GM21723 (cell line): ENCODE results near the gene ZNHIT1.
"Not testable (repeated sequence)": the region's sequence is repeated elsewhere in the genome, so short reads cannot be mapped to it uniquely, and the experiment has no call there.

ENCODE experiments used
- ATAC-seq: cut with Tn5 transposase; IDR thresholded peaks from one replicate; pipeline ENCODE4 v1.9.1; 2021; ENCODE audit warnings: mild to moderate bottlenecking, moderate library complexity; ENCODE audit not compliant: unreplicated experiment

Gene ZNHIT1

DNA sequence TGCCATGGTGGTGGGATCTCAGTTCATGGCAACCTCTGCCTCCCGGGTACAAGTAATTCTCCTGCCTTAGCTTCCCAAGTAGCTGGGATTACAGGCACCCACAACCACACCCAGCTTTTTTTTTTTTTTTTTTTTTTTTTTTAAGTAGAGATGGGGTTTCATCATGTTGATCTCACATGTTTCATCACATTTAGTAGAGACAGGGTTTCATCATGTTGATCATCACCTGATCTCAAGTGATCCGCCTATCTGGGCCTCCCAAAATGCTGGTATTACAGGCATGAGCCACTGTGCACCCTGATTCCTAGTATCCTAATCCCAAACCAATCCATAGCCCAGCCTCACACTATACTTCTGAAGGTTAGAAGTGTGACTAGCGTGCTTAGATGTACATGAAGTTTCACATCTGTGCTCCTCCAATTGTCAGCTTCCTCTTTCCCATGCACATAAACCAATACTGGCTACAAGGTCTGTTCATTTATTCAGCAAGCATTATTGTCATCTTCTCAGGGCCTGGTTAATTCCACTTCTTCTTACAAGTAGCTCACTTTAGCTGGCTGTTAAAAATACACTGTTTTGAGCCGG is 31.0 kb upstream of the ZNHIT1 start:
- no peak for ATAC-seq

GRCh38 chr7:101189109-101189508 is 28.9 kb upstream of the ZNHIT1 start:
- ATAC-seq, result no peak

DNA sequence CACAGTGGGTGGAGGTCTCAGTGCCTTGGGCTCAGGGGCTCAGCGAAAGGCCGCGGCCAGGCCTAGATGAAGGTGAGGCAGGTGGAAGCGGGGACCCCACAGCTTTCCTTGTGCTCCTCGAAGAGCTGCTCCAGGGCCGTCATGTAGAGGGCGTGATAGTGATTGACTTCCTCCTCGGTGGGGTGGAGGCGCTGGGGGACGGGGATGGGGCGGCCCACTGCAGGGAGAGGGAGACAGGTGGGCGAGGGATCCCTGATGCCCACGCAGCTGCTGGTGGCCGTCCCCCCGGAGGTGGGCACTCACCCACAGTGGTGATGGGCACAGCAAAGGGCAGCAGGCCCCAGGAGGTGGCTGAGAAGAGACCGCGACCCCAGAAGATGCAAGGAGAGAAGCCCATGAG is 22.1 kb upstream of the ZNHIT1 start:
- ATAC-seq, result no peak

DNA sequence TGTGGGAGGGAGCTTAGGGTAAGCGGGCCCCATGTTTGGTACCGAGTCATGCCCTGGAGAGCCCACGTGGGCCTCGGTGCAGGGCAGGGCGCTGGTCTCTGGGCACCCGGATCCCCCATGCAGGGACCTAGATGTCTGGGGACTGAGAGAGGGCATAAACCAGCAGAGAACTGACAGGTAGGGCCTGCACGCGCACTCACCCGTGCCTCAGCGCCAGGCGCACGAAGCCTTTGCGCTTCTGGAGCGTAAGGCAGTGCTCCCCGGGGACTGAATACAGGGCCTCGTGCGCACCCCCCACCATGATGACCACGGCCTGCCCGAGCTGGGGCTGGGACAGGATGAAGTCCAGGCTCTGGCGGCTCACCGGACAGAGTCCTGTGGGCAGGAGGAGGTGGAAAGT is 20.0 kb upstream of the ZNHIT1 start:
- no peak for ATAC-seq

GRCh38 chr7:101198476-101198875 is 19.5 kb upstream of the ZNHIT1 start:
- no peak for ATAC-seq

DNA sequence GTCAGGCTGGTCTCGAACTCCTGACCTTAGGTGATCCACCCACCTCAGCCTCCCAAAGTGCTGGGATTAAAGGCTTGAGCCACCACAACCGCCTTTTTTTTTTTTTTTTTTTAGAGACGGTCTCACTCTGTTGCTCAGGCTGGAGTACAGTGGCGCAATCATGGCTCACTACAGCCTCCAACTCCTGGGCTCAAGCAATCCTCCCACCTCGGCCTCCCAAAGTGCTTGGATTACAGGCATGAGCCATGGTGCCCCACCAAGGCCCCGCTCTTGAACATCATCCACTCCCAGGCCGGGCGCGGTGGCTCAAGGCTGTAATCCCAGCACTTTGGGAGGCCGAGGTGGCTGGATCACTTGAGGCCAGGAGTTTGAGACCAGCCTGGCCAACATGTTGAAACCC is 18.4 kb upstream of the ZNHIT1 start:
- ATAC-seq, result not testable (repeated sequence)

DNA sequence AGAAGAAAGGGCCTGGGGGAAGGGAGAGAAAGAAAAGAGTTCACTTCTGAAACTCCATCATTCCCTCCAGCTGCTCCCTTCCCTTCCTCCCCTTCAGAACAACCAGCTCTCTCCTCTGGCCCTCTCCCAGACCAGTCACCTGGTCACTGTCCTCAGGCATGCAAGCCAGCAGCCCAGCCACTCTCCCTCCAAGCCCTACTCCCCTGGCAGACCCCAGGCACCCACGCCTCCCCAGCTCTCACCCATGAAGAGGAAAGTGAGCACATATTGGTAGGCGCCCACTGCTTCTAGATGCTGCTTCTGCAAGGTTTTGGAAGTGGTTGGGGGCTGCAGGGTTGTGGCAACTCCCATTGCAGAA is 17.5 kb upstream of the ZNHIT1 start:
- ATAC-seq, result no peak

DNA sequence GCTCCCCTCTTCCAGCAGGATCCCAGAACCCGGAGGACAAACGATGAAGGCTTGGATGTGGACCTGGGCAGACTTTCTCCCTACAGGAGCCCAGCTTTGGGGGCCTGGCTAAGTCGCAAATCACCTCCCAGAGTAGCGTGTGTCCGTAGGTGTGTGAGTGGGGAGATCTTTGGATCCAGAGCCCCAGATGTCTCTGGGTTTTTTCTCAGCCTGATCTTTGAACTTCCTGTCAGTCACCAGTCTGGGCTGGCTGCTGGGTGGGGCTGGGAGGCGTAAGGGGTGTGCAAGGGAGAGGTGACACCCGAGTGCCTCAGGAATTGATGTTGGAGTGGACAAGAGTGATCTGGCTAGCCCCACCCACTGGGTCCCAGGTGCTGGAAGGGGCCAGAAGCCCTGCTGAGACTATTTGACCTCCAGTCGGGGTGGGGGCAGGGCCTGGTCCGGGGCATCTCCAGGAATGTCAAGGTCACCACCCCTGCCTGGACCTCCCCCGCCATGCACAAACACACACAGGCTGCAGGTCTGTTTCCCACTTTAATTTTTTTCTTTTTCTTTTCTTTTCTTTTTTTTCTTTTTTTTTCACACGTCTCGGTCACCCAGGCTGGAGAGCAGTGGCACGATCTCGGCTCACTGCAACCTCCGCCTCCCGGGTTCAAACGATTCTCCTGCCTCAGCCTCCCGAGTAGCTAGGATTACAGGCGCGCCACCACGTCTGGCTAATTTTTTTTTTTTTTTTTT is 16.9 kb upstream of the ZNHIT1 start, which contains the start of gene MOGAT3:
MOGAT3 (minus strand) TSS at position 175 of the 738 bp plus-strand sequence. CDS start 182 bp downstream, outside the sequence.
- no peak for ATAC-seq

GRCh38 chr7:101201695-101202602 is 16.0 kb upstream of the ZNHIT1 start:
- no peak for ATAC-seq

DNA sequence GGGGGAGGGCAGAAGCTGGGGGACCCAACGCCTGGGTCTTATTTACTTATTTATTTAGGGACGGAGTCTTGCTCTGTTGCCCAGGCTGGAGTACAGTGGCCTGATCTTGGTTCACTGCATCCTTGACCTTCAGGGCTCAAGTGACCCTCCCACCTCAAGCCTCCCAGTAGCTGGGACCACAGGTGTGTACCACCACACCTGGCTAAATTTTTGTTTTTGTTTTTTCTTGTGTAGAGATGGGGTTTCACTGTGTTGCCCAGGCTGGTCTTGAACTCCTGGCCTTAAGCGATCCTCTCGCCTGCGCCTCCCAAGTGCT is 15.4 kb upstream of the ZNHIT1 start:
- ATAC-seq, result no peak

DNA sequence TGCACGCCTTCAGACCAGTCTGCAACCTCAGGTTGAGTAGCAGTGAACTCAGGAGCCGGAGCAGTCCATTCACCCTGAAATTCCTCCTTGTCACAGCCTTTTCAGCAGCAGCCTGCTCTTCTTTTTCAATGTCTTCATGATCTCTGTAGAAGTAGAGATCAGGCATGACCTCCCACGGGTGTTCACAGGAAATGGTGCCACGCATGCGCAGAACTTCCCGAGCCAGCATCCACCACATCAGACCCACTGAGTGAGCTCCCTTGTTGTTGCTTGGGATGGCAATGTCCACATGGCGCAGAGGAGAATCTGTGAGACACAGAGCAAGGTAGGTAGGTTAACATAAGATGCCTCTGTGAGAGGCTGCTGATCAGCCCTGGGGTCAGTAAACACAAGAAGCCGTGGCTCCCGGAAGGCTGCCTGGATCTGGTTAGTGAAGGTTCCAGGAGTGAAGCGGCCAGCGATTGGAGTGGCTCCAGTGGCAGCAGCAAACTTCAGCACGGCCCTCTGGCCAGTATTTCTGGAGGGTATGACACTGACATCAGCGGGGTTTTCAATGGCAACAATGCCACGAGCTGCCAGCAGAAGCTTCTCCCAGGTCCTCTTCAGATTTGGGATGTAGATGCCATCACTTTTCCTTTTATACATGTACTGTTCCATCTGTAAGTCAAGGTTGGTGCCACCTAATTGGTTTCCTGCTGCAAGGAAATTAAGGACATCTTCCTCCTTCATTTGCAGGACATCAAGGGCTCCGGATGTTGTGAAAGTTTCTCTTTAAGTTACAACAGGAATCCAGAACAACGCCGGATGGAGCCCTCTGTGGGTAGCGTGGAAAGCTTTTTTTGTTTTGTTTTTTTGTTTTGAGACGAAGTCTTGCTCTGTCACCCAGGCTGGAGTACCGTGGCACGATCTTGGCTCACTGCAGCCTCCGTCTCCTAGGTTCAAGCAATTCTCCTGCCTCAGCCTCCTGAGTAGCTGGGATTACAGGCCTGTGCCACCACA is 13.9 kb upstream of the ZNHIT1 start:
- ATAC-seq, result not testable (repeated sequence)

DNA sequence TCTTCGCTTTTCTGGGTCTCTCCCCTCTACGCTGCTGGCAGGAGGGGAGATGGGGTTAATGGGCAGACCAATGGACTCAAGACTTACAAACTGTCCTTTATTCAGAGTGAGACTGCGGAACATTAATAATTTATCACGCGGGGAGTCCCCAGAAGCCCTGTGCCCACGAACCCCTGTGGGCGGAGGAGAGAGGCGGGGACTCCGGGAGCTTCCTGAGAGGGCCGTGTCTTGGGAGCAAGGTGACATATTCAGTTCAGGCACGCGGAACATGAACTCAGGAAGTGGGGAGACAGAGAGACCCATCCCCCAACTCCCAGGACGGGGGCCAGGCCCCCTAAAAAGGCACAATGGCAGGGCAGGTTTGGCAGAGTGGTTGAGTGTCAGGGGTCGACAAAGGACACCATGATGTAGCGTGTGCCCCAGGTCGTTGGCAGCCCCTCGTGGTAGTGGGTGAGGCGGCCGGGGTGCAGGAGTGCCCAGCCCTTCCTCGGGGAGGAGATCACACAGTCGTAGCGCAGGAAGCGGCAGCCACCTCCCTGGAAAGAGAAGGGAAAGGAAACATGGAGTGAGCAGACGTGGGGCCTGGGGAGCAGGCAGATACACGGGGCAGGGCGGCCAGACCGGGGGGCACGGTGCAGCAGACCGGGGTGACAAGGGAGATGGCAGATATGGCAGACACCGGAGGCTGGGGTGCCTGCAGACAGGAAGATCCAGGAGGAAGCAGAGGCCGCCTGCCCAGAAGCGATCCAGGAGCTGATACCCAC is 11.9 kb upstream of the ZNHIT1 start:
- no peak for ATAC-seq

DNA sequence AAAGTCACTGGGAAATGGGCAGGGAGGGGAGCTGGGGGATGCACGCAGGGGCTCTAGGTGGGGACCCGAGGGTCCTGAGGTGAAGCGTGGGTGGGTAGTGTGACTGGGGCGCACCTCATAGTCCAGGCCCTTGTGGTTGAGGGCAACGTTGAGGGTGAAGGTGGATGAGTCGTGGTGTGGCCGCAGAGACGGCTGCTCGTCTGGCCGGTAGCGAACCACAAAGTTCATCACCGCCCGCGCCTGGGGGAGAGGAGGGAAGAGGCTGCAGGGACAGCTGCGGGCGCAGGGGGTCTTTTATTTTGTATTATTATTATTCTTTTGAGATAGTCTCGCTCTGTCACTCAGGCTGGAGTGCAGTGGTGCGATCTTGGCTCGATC is 11.3 kb upstream of the ZNHIT1 start:
- ATAC-seq, result no peak

DNA sequence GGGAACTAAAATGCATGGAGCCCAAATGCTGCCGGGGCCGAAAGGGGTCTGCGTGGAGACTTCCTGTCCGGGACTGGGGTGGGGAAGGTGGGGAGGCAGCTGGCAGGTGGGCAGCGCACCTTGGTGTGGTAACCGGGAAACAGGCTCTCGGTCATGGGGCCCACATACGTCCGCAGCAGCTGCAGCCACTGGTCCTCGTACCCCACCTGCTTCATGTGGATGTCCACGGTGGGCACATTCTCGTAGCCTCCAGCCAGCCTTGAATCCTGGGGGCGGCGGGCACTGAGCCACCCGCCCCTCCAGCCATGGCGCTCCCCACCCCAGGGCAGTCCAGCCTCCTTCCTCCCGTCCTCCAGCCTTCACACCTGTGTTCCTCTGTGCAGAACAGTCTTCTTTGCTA is 10.5 kb upstream of the ZNHIT1 start:
- ATAC-seq, result no peak

GRCh38 chr7:101208794-101209193 is 9.2 kb upstream of the ZNHIT1 start:
- ATAC-seq, result no peak

DNA sequence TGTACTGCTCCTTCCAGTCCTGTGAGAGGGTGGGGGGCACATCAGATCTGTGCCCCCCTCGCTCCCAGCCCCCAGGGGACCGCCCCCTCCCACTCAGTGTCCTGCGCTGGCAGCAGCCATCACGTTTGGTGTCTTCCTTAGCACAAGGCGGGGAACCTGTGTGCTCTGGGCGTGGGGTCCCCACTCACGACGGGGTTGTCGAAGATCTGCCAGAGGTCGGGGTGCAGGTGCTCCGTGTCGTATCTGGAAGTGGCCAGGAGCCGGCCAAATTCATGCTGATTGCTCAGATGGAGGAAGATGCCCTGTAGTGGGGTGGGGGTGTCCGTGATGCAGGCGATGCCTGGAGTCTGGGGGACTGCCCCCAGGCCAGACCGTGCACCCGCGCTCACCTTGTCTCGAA is 7.8 kb upstream of the ZNHIT1 start:
- ATAC-seq, result no peak

DNA sequence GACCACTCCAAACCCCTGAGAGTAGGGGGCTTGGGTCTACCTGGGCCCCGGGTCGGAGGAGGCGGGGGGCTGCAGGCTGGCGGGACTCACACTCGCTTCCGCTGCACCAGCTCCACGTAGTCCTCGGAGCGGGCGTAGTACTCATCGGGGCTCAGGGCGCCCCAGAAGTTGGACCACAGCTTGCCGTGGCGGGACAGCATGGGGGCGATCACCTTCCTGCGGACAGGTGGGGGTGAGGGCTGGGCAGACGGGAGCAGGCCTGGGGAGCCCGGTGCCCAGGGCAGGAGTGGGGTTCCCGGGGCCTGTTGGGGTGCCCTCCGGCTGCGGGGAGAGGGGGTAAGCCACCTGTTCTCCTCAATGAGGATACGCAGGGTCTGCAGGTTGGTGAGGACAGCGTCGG is 6.5 kb upstream of the ZNHIT1 start:
- ATAC-seq, result no peak

- no peak for ATAC-seq
Measured at GRCh38 chr7:101212014-101212413, 6.0 kb upstream of the ZNHIT1 start.

GRCh38 chr7:101216001-101216859 is 1.7 kb upstream of the ZNHIT1 start:
- no peak for ATAC-seq
